Testis (tissue), 3 donors: Measurements from ENCODE around the gene SRSF6. TPM values are rescaled to one million over a fixed set of nuclear protein-coding genes. Genes with fewer than 3 reads are reported as not detected.
"Not testable (repeated sequence)": the region's sequence is repeated elsewhere in the genome, so short reads cannot be mapped to it uniquely, and the experiment has no call there.

Source experiments
- DNase-seq: peaks from one replicate; pipeline ENCODE4 v3.0.0-alpha.2; 2019
- H3K27ac ChIP-seq, 2 donors: fragments of 200-600 bp; sonication (generic); one replicate each; pipeline ENCODE4 v1.5.1; 2019
- H3K27me3 ChIP-seq: fragments of 200-600 bp; sonication (generic); one replicate; pipeline ENCODE4 v1.5.1; 2019
- H3K36me3 ChIP-seq: fragments of 200-600 bp; sonication (generic); one replicate; pipeline ENCODE4 v1.5.1; 2017; ENCODE audit warnings: low read depth; ENCODE audit errors: missing control alignments
- H3K4me1 ChIP-seq: fragments of 200-600 bp; sonication (generic); one replicate; pipeline ENCODE4 v1.5.1; 2019
- H3K4me3 ChIP-seq, 2 donors: fragments of 200-600 bp; sonication (generic); one replicate each; pipeline ENCODE4 v1.5.1; 2017 to 2019
- H3K9me3 ChIP-seq: fragments of 200-600 bp; sonication (generic); one replicate; pipeline ENCODE4 v1.5.1; 2017
- POLR2A ChIP-seq: fragments of 450-650 bp; IDR thresholded peaks from one replicate; pipeline ENCODE4 v1.6.1; 2017; ENCODE audit warnings: antibody characterized with exemption, mild to moderate bottlenecking, moderate library complexity
- WGBS, 2 donors: methylation state at CpG; one replicate each; pipeline ENCODE4 v1.1.5; 2018; 5-methylcytosine and 5-hydroxymethylcytosine counted together
- intact Hi-C: fragments of 100-400 bp; cut with DNase I; formaldehyde crosslinking; loops from one replicate; pipeline ENCODE4 v1.15.1; 2023; ENCODE audit warnings: low total_unique reads
- polyA plus RNA-seq: library from polyadenylated mRNA; stranded (reverse); fragments of 350-450 nt; fragmentation: Illumina TruSeq; extraction: RNeasy Lipid Tissue Mini Kit (QIAGEN cat#74804); gene quantifications from one replicate; pipeline ENCODE4 v1.2.3, GENCODE V29; 2014; ENCODE audit warnings: low read depth, low replicate concordance; ENCODE audit not compliant: insufficient read depth
- total RNA-seq, 2 donors: library from RNA; depleted of rRNA; stranded (reverse); fragments of >200 nt; gene quantifications; one replicate each; pipeline ENCODE4 v1.2.3, GENCODE V29; 2016
- TF ChIP-seq, protein P1 (sequence below), 3 experiments: fragments of 450-650 bp in 2 of 3; fragments of 200-600 bp in 1 of 3; sonication (generic) in 1 of 3; IDR thresholded peaks; one replicate each; pipeline ENCODE4 v1.5.1; 2016 to 2019; ENCODE audit warnings: antibody characterized with exemption in 3 of 3, mild to moderate bottlenecking in 2 of 3, moderate library complexity in 1 of 3

The SRSF6 gene
- total and polyA plus RNA-seq, 3 donors from 2014 or later = 90.4 to 127 (median 100.0) TPM

DNA sequence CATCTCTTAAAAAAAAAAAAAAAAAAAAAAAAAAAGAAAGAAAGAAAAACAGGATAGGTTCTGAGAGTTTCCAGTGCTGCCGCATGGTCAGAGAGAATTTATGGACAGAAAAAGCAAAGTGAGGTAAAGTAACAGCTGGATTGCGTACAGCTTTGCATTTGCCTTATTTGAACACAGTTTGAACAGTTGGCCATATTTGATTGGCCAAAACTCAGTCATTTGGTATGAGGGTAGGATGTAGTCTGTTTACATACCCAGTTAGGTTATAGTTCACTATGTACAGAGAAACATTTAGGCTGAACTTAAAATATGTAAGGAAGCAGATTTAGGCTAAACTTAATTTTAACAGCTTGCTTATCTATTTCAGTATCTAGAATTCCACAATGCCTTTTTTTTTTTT lies 32.3 kb downstream of the SRSF6 start:
- WGBS, 2 donors = 86 to 88% methylated on average over 2 of the region's 2 CpGs

GRCh38 chr20:43492101-43492500 lies 34.4 kb downstream of the SRSF6 start:
- WGBS, 2 donors = 92 to 98% methylated on average over 3 of the region's 3 CpGs
- intact Hi-C loops = no loop called here
- H3K4me3 ChIP-seq = no peak overlapping the region
- no peaks in the 10 kb centered on the region for H3K36me3 ChIP-seq
- TF ChIP-seq, protein P1, sequence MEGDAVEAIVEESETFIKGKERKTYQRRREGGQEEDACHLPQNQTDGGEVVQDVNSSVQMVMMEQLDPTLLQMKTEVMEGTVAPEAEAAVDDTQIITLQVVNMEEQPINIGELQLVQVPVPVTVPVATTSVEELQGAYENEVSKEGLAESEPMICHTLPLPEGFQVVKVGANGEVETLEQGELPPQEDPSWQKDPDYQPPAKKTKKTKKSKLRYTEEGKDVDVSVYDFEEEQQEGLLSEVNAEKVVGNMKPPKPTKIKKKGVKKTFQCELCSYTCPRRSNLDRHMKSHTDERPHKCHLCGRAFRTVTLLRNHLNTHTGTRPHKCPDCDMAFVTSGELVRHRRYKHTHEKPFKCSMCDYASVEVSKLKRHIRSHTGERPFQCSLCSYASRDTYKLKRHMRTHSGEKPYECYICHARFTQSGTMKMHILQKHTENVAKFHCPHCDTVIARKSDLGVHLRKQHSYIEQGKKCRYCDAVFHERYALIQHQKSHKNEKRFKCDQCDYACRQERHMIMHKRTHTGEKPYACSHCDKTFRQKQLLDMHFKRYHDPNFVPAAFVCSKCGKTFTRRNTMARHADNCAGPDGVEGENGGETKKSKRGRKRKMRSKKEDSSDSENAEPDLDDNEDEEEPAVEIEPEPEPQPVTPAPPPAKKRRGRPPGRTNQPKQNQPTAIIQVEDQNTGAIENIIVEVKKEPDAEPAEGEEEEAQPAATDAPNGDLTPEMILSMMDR (IDR thresholded peaks at IDR 0.05) = no peak
- TF ChIP-seq POLR2A = no peak
- no peak overlapping the region for H3K27ac ChIP-seq
- DNase-seq = no peak
- H3K27me3 ChIP-seq = no peaks in the 10 kb centered on the region
- H3K9me3 ChIP-seq = no peaks in the 10 kb centered on the region
- H3K4me1 ChIP-seq = no peaks in the 10 kb centered on the region

More for the DNA sequence above, 32.3 kb downstream of the SRSF6 start:
- H3K27me3 ChIP-seq = no peaks in the 10 kb centered on the region
- no peak overlapping the region for H3K27ac ChIP-seq
- intact Hi-C loops = no loop called here
- H3K9me3 ChIP-seq = no peaks in the 10 kb centered on the region
- no peaks in the 10 kb centered on the region for H3K4me1 ChIP-seq
- DNase-seq = no peak
- H3K4me3 ChIP-seq = no peak overlapping the region
- H3K36me3 ChIP-seq = no peaks in the 10 kb centered on the region
- TF ChIP-seq, protein P1 (IDR thresholded peaks at IDR 0.05) = no peak
- TF ChIP-seq POLR2A = no peak

DNA sequence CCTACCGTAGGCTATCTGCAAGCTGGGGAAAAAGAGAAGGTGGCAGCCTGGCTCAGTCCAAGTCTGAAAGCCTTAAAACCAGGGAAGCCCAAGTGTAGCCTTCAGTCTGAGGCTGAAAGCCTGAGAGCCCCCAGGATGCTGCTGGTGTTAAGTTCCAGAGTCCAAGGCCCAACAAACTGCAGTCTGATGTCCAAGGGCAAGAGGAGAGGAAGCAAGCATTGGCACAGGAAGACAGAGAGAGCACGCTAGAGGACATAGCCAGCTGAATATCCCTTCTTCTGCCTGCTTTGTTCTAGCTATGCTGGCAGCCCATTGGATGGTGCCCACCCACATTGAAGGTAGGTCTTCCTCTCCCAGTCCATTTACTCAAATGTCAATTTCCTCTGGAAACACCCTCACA lies 37.7 kb downstream of the SRSF6 start:
- intact Hi-C loops = no loop called here

DNA sequence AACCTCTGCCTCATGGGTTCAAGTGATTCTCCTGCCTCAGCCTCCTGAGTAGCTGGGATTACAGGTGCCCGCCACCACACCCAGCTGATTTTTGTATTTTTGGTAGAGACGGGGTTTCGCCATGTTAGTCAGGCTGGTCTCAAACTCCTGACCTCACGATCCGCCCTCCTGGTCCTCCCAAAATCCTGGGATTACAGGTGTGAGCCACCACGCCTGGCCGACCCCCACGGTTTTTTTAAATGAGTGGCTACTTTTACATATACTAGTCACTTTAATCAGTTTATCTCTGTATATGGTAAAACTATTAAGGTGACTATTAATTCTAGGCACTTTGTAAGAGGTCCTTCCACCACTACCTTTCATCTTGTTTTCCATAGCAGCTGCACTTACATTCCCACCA lies 44.3 kb downstream of the SRSF6 start:
- whole genome bisulfite sequencing, 2 donors = 85 to 88% methylated on average over 8 of the region's 8 CpGs
- H3K27me3 ChIP-seq, H3K9me3 ChIP-seq, H3K27ac ChIP-seq, DNase-seq, H3K36me3 ChIP-seq, H3K4me1 ChIP-seq, intact Hi-C loops, H3K4me3 ChIP-seq: not testable (repeated sequence)

More for the DNA sequence above, 37.7 kb downstream of the SRSF6 start:
- Histone ChIP-seq H3K36me3 (no peaks in the 10 kb centered on the region), H3K27me3 (no peaks in the 10 kb centered on the region), H3K4me1 (no peaks in the 10 kb centered on the region), H3K27ac (no peak overlapping the region), H3K9me3 (no peaks in the 10 kb centered on the region), H3K4me3 (no peak overlapping the region)
- TF ChIP-seq, protein P1 (IDR thresholded peaks at IDR 0.05) = no peak
- TF ChIP-seq POLR2A = no peak
- no peak for DNase-seq
- WGBS, 2 donors = 59 to 85% methylated on average over 2 of the region's 2 CpGs

GRCh38 chr20:43506238-43506637 lies 48.5 kb downstream of the SRSF6 start:
- H3K27ac ChIP-seq = no peak overlapping the region
- H3K9me3 ChIP-seq = no peaks in the 10 kb centered on the region
- peaks cover 5% of the 10 kb centered on the region for H3K4me1 ChIP-seq
- WGBS, 2 donors = 89% methylated on average over 7 of the region's 7 CpGs
- TF ChIP-seq, protein P1 (IDR thresholded peaks at IDR 0.05) = no peak
- TF ChIP-seq POLR2A = no peak
- intact Hi-C loops = no loop called here
- H3K36me3 ChIP-seq = no peaks in the 10 kb centered on the region
- H3K4me3 ChIP-seq = no peak overlapping the region
- DNase-seq = no peak
- H3K27me3 ChIP-seq = no peaks in the 10 kb centered on the region
